ENCODE data around the gene SLC51B.
"Not testable (repeated sequence)": the region's sequence is repeated elsewhere in the genome, so short reads cannot be mapped to it uniquely, and the experiment has no call there.

SLC51B gene

GRCh38 chr15:65091946-65092770 is 47.0 kb downstream of the SLC51B start:
- in situ Hi-C loops (cut with MboI; ENCODE audit: low pct_unique_long_range_greater_than_20kb, low sequenced_read_pairs, unreplicated experiment): no loop called here
- TF ChIP-seq CTCF (IDR thresholded peaks at IDR 0.05; ENCODE audit: extremely low read depth, insufficient read depth, missing control alignments): no peak
- DNase-seq (ENCODE audit: low spot score): no peak

- TF ChIP-seq CTCF (IDR thresholded peaks at IDR 0.05; ENCODE audit: extremely low read depth, insufficient read depth, missing control alignments): no peak
- in situ Hi-C loops (cut with MboI; ENCODE audit: low pct_unique_long_range_greater_than_20kb, low sequenced_read_pairs, unreplicated experiment): no loop called here
- no peak for DNase-seq (ENCODE audit: low spot score)
These were observed 48.0 kb downstream of the SLC51B start for GRCh38 chr15:65092911-65093792.

- in situ Hi-C loops (cut with MboI; ENCODE audit: low pct_unique_long_range_greater_than_20kb, low sequenced_read_pairs, unreplicated experiment); DNase-seq (ENCODE audit: low spot score): not testable (repeated sequence)
These were observed 48.6 kb downstream of the SLC51B start for GRCh38 chr15:65093793-65094170.

- TF ChIP-seq CTCF (IDR thresholded peaks at IDR 0.05; ENCODE audit: extremely low read depth, insufficient read depth, missing control alignments): no peak
- DNase-seq (ENCODE audit: low spot score): no peak
- in situ Hi-C loops (cut with MboI; ENCODE audit: low pct_unique_long_range_greater_than_20kb, low sequenced_read_pairs, unreplicated experiment): no loop called here
These were observed 49.3 kb downstream of the SLC51B start for GRCh38 chr15:65094294-65094995.

DNA sequence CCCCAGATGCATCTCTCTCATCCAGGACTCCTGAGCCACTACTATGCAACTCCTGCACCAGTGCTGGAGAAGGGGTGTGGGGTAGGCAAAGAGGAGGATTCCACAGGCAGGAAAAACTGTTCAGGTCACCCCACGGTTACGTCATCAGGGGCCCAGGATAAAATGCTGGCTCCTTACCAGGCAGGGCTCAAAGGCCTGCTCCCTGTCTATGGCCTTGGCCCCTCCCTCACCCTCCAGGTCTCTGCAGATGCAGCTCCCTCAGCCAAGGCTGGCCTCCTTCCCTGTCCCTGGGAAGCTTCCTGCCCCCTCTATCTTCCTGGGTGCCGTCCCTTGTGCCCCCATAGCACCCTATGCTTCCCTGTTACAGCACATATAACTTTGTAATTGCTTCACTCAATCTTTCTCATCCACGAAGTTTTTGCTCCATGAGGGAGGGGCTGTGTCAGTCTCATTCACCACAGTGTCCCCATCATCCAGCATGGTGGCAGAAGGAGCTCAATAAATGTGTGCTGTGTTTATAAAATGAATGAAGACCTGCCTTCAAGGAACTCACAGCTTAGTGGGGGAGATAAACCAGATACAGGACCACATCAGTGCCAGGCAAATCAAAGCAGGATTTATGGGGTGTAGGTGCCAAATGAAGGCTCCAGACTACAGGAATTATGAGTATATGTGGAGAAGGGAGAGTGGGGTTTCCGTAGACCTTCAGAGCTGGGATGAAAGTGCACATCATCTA is 50.0 kb downstream of the SLC51B start:
- no peak for TF ChIP-seq CTCF (IDR thresholded peaks at IDR 0.05; ENCODE audit: extremely low read depth, insufficient read depth, missing control alignments)
- DNase-seq (ENCODE audit: low spot score): no peak
- in situ Hi-C loops (cut with MboI; ENCODE audit: low pct_unique_long_range_greater_than_20kb, low sequenced_read_pairs, unreplicated experiment): no loop called here

GRCh38 chr15:65095747-65096104 is 50.5 kb downstream of the SLC51B start:
- no peak for DNase-seq (ENCODE audit: low spot score)
- TF ChIP-seq CTCF (IDR thresholded peaks at IDR 0.05; ENCODE audit: extremely low read depth, insufficient read depth, missing control alignments): no peak
- in situ Hi-C loops (cut with MboI; ENCODE audit: low pct_unique_long_range_greater_than_20kb, low sequenced_read_pairs, unreplicated experiment): no loop called here

All from GM13977 (cell line).